Measurements from ENCODE around the gene SBNO1.
A peak's percentile ranks its signal among the peaks of the same experiment; 100 is the strongest.

The SBNO1 gene

GRCh38 chr12:123365025-123365917, 624 bp upstream of the SBNO1 start:
- TF ChIP-seq EZH2phosphoT487 (IDR thresholded peaks at IDR 0.05; ENCODE audit: borderline replicate concordance) = no peak
- TF ChIP-seq CTCF (conservative IDR thresholded peaks at IDR 0.05; ENCODE audit: low read length) = peak; percentile 94
- peaks cover 43% of the 10 kb centered on the region for H3K79me2 ChIP-seq (ENCODE audit: insufficient read depth, low read length)
- H3K9ac ChIP-seq (ENCODE audit: low read depth, low read length, poor library complexity, severe bottlenecking) = peak overlapping the region; percentile 83
- no peaks in the 10 kb centered on the region for H3K9me3 ChIP-seq (ENCODE audit: insufficient read depth, low read depth, low read length)
- no peaks in the 10 kb centered on the region for H3K36me3 ChIP-seq (ENCODE audit: insufficient read depth, low read length)
- H3K4me1 ChIP-seq (ENCODE audit: insufficient read depth, low read length, poor library complexity, severe bottlenecking) = peaks cover 16% of the 10 kb centered on the region
- H3K9me2 ChIP-seq (replicated peaks; ENCODE audit: low read depth, low read length) = no peaks in the 10 kb centered on the region
- H3K27me3 ChIP-seq (ENCODE audit: insufficient read depth, low read length, poor library complexity, severe bottlenecking) = no peaks in the 10 kb centered on the region
- H3K4me3 ChIP-seq (ENCODE audit: low read length, poor library complexity, severe bottlenecking) = peak overlapping the region; percentile 84
- H3F3A ChIP-seq (ENCODE audit: low read depth) = peaks cover 4% of the 10 kb centered on the region; the same call in 1 of the 2 replicates
- peaks cover 37% of the 10 kb centered on the region for H4K20me1 ChIP-seq (ENCODE audit: insufficient read depth, low read length, poor library complexity, severe bottlenecking)
- H3K4me2 ChIP-seq (ENCODE audit: low read depth, low read length, poor library complexity, severe bottlenecking) = peak overlapping the region; percentile 81
- peak overlapping the region; percentile 85 for H2AFZ ChIP-seq (ENCODE audit: low read length)

- Histone ChIP-seq H3F3A (ENCODE audit: low read depth) (peaks cover 4% of the 10 kb centered on the region; the same call in 1 of the 2 replicates), H3K9me2 (replicated peaks; ENCODE audit: low read depth, low read length) (no peaks in the 10 kb centered on the region), H2AFZ (ENCODE audit: low read length) (peak overlapping the region; percentile 53; the same call in 1 of the 2 replicates), H3K4me3 (ENCODE audit: low read length, poor library complexity, severe bottlenecking) (peak overlapping the region; percentile 84), H3K4me1 (ENCODE audit: insufficient read depth, low read length, poor library complexity, severe bottlenecking) (peaks cover 23% of the 10 kb centered on the region), H3K9ac (ENCODE audit: low read depth, low read length, poor library complexity, severe bottlenecking) (peak overlapping the region; percentile 83), H3K4me2 (ENCODE audit: low read depth, low read length, poor library complexity, severe bottlenecking) (peak overlapping the region; percentile 96), H4K20me1 (ENCODE audit: insufficient read depth, low read length, poor library complexity, severe bottlenecking) (peaks cover 50% of the 10 kb centered on the region), H3K79me2 (ENCODE audit: insufficient read depth, low read length) (peaks cover 57% of the 10 kb centered on the region), H3K9me3 (ENCODE audit: insufficient read depth, low read depth, low read length) (no peaks in the 10 kb centered on the region), H3K36me3 (ENCODE audit: insufficient read depth, low read length) (no peaks in the 10 kb centered on the region), H3K27me3 (ENCODE audit: insufficient read depth, low read length, poor library complexity, severe bottlenecking) (no peaks in the 10 kb centered on the region)
- TF ChIP-seq EZH2phosphoT487 (IDR thresholded peaks at IDR 0.05; ENCODE audit: borderline replicate concordance) (no peak), CTCF (conservative IDR thresholded peaks at IDR 0.05; ENCODE audit: low read length) (no peak)
Measured at GRCh38 chr12:123363740-123364531, 711 bp downstream of the SBNO1 start.

GRCh38 chr12:123363390-123363739, 1.3 kb downstream of the SBNO1 start:
- Histone ChIP-seq H3K79me2 (ENCODE audit: insufficient read depth, low read length) (peaks cover 63% of the 10 kb centered on the region), H3K36me3 (ENCODE audit: insufficient read depth, low read length) (no peaks in the 10 kb centered on the region), H3F3A (ENCODE audit: low read depth) (peaks cover 4% of the 10 kb centered on the region; the same call in 1 of the 2 replicates), H3K9me2 (replicated peaks; ENCODE audit: low read depth, low read length) (no peaks in the 10 kb centered on the region), H2AFZ (ENCODE audit: low read length) (peak overlapping the region; percentile 39; the same call in 1 of the 2 replicates), H3K4me1 (ENCODE audit: insufficient read depth, low read length, poor library complexity, severe bottlenecking) (peaks cover 26% of the 10 kb centered on the region), H3K9ac (ENCODE audit: low read depth, low read length, poor library complexity, severe bottlenecking) (peak overlapping the region; percentile 83), H4K20me1 (ENCODE audit: insufficient read depth, low read length, poor library complexity, severe bottlenecking) (peaks cover 53% of the 10 kb centered on the region), H3K27me3 (ENCODE audit: insufficient read depth, low read length, poor library complexity, severe bottlenecking) (no peaks in the 10 kb centered on the region), H3K4me3 (ENCODE audit: low read length, poor library complexity, severe bottlenecking) (peak overlapping the region; percentile 84), H3K9me3 (ENCODE audit: insufficient read depth, low read depth, low read length) (no peaks in the 10 kb centered on the region), H3K4me2 (ENCODE audit: low read depth, low read length, poor library complexity, severe bottlenecking) (peak overlapping the region; percentile 96)
- TF ChIP-seq CTCF (conservative IDR thresholded peaks at IDR 0.05; ENCODE audit: low read length) = no peak
- TF ChIP-seq EZH2phosphoT487 (IDR thresholded peaks at IDR 0.05; ENCODE audit: borderline replicate concordance) = no peak

Data from Loucy (cell line).